Measurements from ENCODE around the gene FHIT.

Gene FHIT

GRCh38 chr3:60792249-60792852 is 458.9 kb downstream of the FHIT start:
- Histone ChIP-seq H3K4me2 (ENCODE audit: low read depth, low read length, poor library complexity, severe bottlenecking) (no peak overlapping the region), H3K27ac (ENCODE audit: low read depth, low read length) (no peak overlapping the region), H2AFZ (ENCODE audit: low read depth, low read length, severe bottlenecking) (no peak overlapping the region), H3K79me2 (ENCODE audit: insufficient read depth, low read length) (no peaks in the 10 kb centered on the region), H3F3A (ENCODE audit: insufficient read depth) (no peaks in the 10 kb centered on the region), H3K9ac (ENCODE audit: low read length) (no peak overlapping the region), H3K9me3 (ENCODE audit: insufficient read depth, low read length) (no peaks in the 10 kb centered on the region), H4K20me1 (ENCODE audit: low read depth, low read length) (no peaks in the 10 kb centered on the region), H3K36me3 (ENCODE audit: low read length) (no peaks in the 10 kb centered on the region), H3K27me3 (ENCODE audit: low read length) (no peaks in the 10 kb centered on the region), H3K4me3 (ENCODE audit: insufficient read depth, low read length, poor library complexity, severe bottlenecking) (no peak overlapping the region), H3K9me2 (replicated peaks; ENCODE audit: insufficient read depth, low read length) (no peaks in the 10 kb centered on the region)
- TF ChIP-seq CTCF (IDR thresholded peaks at IDR 0.05; ENCODE audit: insufficient read depth, low read length, poor library complexity, severe bottlenecking), result no peak
- no peak for TF ChIP-seq EZH2phosphoT487 (conservative IDR thresholded peaks at IDR 0.05; ENCODE audit: low read length)

DNA sequence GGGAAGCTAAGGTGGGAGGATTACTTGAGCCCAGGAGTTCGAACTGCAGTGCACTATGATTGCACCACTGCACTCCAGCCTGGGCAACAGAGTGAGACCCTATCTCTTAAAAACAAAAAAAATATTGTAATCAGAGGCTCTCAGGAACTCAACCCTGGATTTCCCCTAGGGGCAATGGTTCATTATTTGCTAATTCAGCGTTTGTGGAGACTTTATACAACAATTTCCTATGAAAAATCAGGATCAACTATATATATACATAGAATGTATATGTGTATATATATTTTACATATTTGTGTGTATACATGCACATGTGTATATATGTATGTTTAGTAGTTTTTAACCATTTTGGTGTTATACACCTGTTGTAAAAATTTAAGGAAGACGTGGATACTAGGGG is 463.1 kb downstream of the FHIT start:
- H4K20me1 ChIP-seq (ENCODE audit: low read depth, low read length), result no peaks in the 10 kb centered on the region
- no peak overlapping the region for H3K27ac ChIP-seq (ENCODE audit: low read depth, low read length)
- no peak overlapping the region for H3K4me3 ChIP-seq (ENCODE audit: insufficient read depth, low read length, poor library complexity, severe bottlenecking)
- H3K9me2 ChIP-seq (replicated peaks; ENCODE audit: insufficient read depth, low read length), result no peaks in the 10 kb centered on the region
- H3F3A ChIP-seq (ENCODE audit: insufficient read depth), result no peaks in the 10 kb centered on the region
- H3K9me3 ChIP-seq (ENCODE audit: insufficient read depth, low read length), result no peaks in the 10 kb centered on the region
- H2AFZ ChIP-seq (ENCODE audit: low read depth, low read length, severe bottlenecking), result no peak overlapping the region
- H3K36me3 ChIP-seq (ENCODE audit: low read length), result no peaks in the 10 kb centered on the region
- no peak overlapping the region for H3K9ac ChIP-seq (ENCODE audit: low read length)
- no peak overlapping the region for H3K4me2 ChIP-seq (ENCODE audit: low read depth, low read length, poor library complexity, severe bottlenecking)
- TF ChIP-seq CTCF (IDR thresholded peaks at IDR 0.05; ENCODE audit: insufficient read depth, low read length, poor library complexity, severe bottlenecking) (no peak), EZH2phosphoT487 (conservative IDR thresholded peaks at IDR 0.05; ENCODE audit: low read length) (no peak)
- H3K79me2 ChIP-seq (ENCODE audit: insufficient read depth, low read length), result no peaks in the 10 kb centered on the region
- H3K27me3 ChIP-seq (ENCODE audit: low read length), result no peaks in the 10 kb centered on the region

GRCh38 chr3:60781935-60782334 is 469.3 kb downstream of the FHIT start:
- H2AFZ ChIP-seq (ENCODE audit: low read depth, low read length, severe bottlenecking), result no peak overlapping the region
- TF ChIP-seq CTCF (IDR thresholded peaks at IDR 0.05; ENCODE audit: insufficient read depth, low read length, poor library complexity, severe bottlenecking), result no peak
- no peak for TF ChIP-seq EZH2phosphoT487 (conservative IDR thresholded peaks at IDR 0.05; ENCODE audit: low read length)
- no peaks in the 10 kb centered on the region for H3K27me3 ChIP-seq (ENCODE audit: low read length)
- no peaks in the 10 kb centered on the region for H4K20me1 ChIP-seq (ENCODE audit: low read depth, low read length)
- H3F3A ChIP-seq (ENCODE audit: insufficient read depth), result no peaks in the 10 kb centered on the region
- H3K27ac ChIP-seq (ENCODE audit: low read depth, low read length), result no peak overlapping the region
- no peaks in the 10 kb centered on the region for H3K9me3 ChIP-seq (ENCODE audit: insufficient read depth, low read length)
- H3K9me2 ChIP-seq (replicated peaks; ENCODE audit: insufficient read depth, low read length), result no peaks in the 10 kb centered on the region
- no peak overlapping the region for H3K9ac ChIP-seq (ENCODE audit: low read length)
- H3K36me3 ChIP-seq (ENCODE audit: low read length), result no peaks in the 10 kb centered on the region
- H3K79me2 ChIP-seq (ENCODE audit: insufficient read depth, low read length), result no peaks in the 10 kb centered on the region
- no peak overlapping the region for H3K4me2 ChIP-seq (ENCODE audit: low read depth, low read length, poor library complexity, severe bottlenecking)
- no peak overlapping the region for H3K4me3 ChIP-seq (ENCODE audit: insufficient read depth, low read length, poor library complexity, severe bottlenecking)
